ENCODE data around the gene DSTN. TPM values are rescaled to one million over a fixed set of nuclear protein-coding genes. Genes with fewer than 3 reads are reported as not detected.

The DSTN gene
- total RNA-seq, 1 experiment from 2014 or later = 412 TPM

DNA sequence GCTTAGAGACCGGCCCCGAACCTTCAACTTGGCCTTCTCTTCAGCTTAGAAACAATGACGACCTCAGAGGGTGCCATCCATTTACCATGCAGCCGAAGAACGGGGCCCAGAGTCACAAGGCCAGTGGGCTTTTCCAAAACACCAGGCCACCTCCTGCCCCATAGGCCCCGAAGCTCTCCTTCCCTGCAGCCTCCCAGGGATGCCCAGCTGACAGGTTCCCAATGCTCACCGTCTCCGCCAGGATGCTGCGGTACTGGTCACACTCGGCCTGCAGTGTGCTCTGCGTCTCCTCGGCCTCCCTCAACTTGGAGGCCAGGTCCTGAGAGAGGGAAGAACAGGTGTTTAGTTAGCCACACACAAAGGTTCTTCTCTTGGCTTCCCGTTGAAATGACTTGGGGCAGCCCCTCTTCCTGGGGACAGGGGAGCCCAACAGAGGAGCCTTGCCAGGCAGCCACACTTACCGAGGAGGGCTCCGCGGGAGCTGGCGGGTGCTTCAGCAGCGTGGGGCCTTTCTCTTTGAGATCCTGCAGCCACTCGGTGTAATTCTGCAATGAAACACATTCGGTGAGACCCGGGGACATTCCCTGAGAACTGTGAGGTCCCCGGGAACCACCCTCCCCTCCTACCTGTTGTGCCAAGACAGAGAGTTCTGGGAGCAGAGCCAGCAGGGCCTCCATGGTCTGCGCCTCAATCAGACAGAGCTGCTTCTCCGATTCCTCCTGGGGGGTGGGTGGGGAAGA, 51.5 kb downstream of the DSTN start:
- no peaks in the 10 kb centered on the region; the same call in none of the 2 replicates for H3K36me3 ChIP-seq (ENCODE audit: control insufficient read depth, insufficient read depth, low read length)
- H3K9me3 ChIP-seq (ENCODE audit: control insufficient read depth, insufficient read depth, low read depth, low read length) = no peaks in the 10 kb centered on the region
- H3K4me1 ChIP-seq (ENCODE audit: control insufficient read depth, insufficient read depth, low read length) = peaks cover 3% of the 10 kb centered on the region; the same call in 1 of the 2 replicates
- ATAC-seq (no peak), DNase-seq (ENCODE audit: low read depth, low spot score) (no peak)
- CTCF ChIA-PET = interaction anchor here (0.5 to 0.6 kb wide), 2 partner anchors 117 to 454 kb away, joined by 4 to 6 read pairs; no protein-coding TSS in a partner anchor
- intact Hi-C loops (cut with micrococcal nuclease; ENCODE audit: unreplicated experiment) = no loop called here
- no TSS peak for BruUV-seq (replicated peaks)
- no peaks in the 10 kb centered on the region for H3K27me3 ChIP-seq (ENCODE audit: control insufficient read depth, insufficient read depth, low read length)
- POLR2A ChIA-PET = no interaction called here
- in situ Hi-C loops (cut with HindIII; ENCODE audit: low pct_unique_long_range_greater_than_20kb, low sequenced_read_pairs) = no loop called here
- no peak overlapping the region for H3K4me3 ChIP-seq (ENCODE audit: low read depth in 2 of 2, low read length in 2 of 2)
- H3K27ac ChIP-seq (ENCODE audit: low read length) = no peak overlapping the region
- TF ChIP-seq POLR2AphosphoS5 (IDR thresholded peaks at IDR 0.05; ENCODE audit: low read depth, low read length) (no peak), TCF7L2 (IDR thresholded peaks at IDR 0.05; ENCODE audit: low read depth, low read length) (no peak), SIN3A (IDR thresholded peaks at IDR 0.05; ENCODE audit: borderline replicate concordance, insufficient read depth, low read depth, low read length) (no peak)
- TF ChIP-seq, protein P1, sequence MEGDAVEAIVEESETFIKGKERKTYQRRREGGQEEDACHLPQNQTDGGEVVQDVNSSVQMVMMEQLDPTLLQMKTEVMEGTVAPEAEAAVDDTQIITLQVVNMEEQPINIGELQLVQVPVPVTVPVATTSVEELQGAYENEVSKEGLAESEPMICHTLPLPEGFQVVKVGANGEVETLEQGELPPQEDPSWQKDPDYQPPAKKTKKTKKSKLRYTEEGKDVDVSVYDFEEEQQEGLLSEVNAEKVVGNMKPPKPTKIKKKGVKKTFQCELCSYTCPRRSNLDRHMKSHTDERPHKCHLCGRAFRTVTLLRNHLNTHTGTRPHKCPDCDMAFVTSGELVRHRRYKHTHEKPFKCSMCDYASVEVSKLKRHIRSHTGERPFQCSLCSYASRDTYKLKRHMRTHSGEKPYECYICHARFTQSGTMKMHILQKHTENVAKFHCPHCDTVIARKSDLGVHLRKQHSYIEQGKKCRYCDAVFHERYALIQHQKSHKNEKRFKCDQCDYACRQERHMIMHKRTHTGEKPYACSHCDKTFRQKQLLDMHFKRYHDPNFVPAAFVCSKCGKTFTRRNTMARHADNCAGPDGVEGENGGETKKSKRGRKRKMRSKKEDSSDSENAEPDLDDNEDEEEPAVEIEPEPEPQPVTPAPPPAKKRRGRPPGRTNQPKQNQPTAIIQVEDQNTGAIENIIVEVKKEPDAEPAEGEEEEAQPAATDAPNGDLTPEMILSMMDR (IDR thresholded peaks at IDR 0.05) = no peak
- TF ChIP-seq, protein P2, sequence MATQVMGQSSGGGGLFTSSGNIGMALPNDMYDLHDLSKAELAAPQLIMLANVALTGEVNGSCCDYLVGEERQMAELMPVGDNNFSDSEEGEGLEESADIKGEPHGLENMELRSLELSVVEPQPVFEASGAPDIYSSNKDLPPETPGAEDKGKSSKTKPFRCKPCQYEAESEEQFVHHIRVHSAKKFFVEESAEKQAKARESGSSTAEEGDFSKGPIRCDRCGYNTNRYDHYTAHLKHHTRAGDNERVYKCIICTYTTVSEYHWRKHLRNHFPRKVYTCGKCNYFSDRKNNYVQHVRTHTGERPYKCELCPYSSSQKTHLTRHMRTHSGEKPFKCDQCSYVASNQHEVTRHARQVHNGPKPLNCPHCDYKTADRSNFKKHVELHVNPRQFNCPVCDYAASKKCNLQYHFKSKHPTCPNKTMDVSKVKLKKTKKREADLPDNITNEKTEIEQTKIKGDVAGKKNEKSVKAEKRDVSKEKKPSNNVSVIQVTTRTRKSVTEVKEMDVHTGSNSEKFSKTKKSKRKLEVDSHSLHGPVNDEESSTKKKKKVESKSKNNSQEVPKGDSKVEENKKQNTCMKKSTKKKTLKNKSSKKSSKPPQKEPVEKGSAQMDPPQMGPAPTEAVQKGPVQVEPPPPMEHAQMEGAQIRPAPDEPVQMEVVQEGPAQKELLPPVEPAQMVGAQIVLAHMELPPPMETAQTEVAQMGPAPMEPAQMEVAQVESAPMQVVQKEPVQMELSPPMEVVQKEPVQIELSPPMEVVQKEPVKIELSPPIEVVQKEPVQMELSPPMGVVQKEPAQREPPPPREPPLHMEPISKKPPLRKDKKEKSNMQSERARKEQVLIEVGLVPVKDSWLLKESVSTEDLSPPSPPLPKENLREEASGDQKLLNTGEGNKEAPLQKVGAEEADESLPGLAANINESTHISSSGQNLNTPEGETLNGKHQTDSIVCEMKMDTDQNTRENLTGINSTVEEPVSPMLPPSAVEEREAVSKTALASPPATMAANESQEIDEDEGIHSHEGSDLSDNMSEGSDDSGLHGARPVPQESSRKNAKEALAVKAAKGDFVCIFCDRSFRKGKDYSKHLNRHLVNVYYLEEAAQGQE (IDR thresholded peaks at IDR 0.05; ENCODE audit: insufficient read depth in 1 of 2, low read depth in 2 of 2, low read length in 1 of 2) = no peak

DNA sequence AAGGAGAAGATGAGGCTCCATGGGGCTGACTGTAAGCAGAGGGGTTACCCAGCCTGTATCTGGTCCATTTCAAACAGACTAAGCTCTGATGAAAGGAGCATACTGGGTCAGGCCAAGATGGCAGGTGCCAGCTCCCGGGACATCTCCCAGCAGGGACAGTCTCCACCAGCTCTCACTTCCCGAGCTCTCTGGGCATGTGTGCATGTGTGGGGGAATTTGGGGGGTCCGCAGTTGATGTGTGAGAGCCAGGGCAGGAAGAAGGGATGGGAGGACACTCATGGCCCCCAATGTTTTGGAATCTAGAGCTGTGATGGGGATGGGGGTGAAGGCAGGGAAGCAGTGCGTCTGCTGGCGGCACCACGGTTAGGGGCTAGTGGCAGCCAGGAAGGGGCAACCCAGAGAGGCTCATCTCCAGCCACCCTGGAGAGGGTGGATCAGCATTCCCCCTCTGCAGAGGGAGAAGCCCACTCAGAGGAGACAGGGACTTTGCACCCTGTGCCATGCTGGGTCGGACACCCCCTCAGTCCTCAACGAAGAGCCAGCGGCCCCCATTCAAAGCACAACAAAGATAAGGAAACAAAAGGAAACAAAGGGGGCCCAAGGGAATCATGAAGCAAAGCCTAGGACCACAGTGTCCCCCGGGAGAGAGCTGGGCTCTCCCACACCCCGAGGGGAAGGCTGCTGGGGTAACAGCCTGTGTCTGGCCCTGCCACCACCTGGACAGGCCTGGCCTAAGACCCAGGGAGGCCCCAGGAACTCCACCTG, 52.4 kb downstream of the DSTN start:
- no peak for ATAC-seq
- Histone ChIP-seq H3K27ac (ENCODE audit: low read length) (no peak overlapping the region), H3K36me3 (ENCODE audit: control insufficient read depth, insufficient read depth, low read length) (no peaks in the 10 kb centered on the region; the same call in none of the 2 replicates), H3K4me3 (ENCODE audit: low read depth in 2 of 2, low read length in 2 of 2) (no peak overlapping the region), H3K27me3 (ENCODE audit: control insufficient read depth, insufficient read depth, low read length) (no peaks in the 10 kb centered on the region), H3K9me3 (ENCODE audit: control insufficient read depth, insufficient read depth, low read depth, low read length) (no peaks in the 10 kb centered on the region), H3K4me1 (ENCODE audit: control insufficient read depth, insufficient read depth, low read length) (peaks cover 3% of the 10 kb centered on the region; the same call in 1 of the 2 replicates)
- POLR2A ChIA-PET = no interaction called here
- no TSS peak for BruUV-seq (replicated peaks)
- in situ Hi-C loops (cut with HindIII; ENCODE audit: low pct_unique_long_range_greater_than_20kb, low sequenced_read_pairs) = no loop called here
- intact Hi-C loops (cut with micrococcal nuclease; ENCODE audit: unreplicated experiment) = no loop called here
- no peak for DNase-seq (ENCODE audit: low read depth, low spot score)
- TF ChIP-seq, protein P2 (IDR thresholded peaks at IDR 0.05; ENCODE audit: insufficient read depth in 1 of 2, low read depth in 2 of 2, low read length in 1 of 2) = no peak
- TF ChIP-seq POLR2AphosphoS5 (IDR thresholded peaks at IDR 0.05; ENCODE audit: low read depth, low read length) (no peak), TCF7L2 (IDR thresholded peaks at IDR 0.05; ENCODE audit: low read depth, low read length) (no peak), SIN3A (IDR thresholded peaks at IDR 0.05; ENCODE audit: borderline replicate concordance, insufficient read depth, low read depth, low read length) (no peak)
- TF ChIP-seq, protein P1 (IDR thresholded peaks at IDR 0.05) = no peak
- CTCF ChIA-PET = interaction anchor here (0.6 kb wide), 1 partner anchor 453 kb away, joined by 6 read pairs; no protein-coding TSS in a partner anchor

Data from Panc1 (cell line).